OCI-LY3 (cell line): ENCODE data around the gene MED31.
"Not testable (repeated sequence)": the region's sequence is repeated elsewhere in the genome, so short reads cannot be mapped to it uniquely, and the experiment has no call there.

ENCODE experiments used
- H2AFZ ChIP-seq: fragments of 200-600, 300-600 bp; shearing (Covaris generic); 2 replicates; pipeline ENCODE4 v1.6.0; 2014; ENCODE audit warnings: antibody characterized with exemption, low read depth, low read length
- H3K27ac ChIP-seq: fragments of 200-600, 300-600 bp; sonication (generic); 2 replicates; pipeline ENCODE4 v1.5.1; 2014; ENCODE audit warnings: mild to moderate bottlenecking, low read length, moderate library complexity, mixed read lengths
- H3K27me3 ChIP-seq: fragments of 200-600, 300-600 bp; sonication (generic); 2 replicates; pipeline ENCODE4 v1.6.1; 2014; ENCODE audit warnings: low read depth, low read length, mixed read lengths
- H3K36me3 ChIP-seq: fragments of 200-600, 300-600 bp; sonication (generic); replicated peaks from 2 replicates; pipeline ENCODE3; 2014; ENCODE audit warnings: low read depth, low read length, mixed read lengths
- H3K4me1 ChIP-seq: fragments of 300-600, 200-600 bp; sonication (generic); 2 replicates; pipeline ENCODE4 v1.6.1; 2014; ENCODE audit warnings: low read length, mixed read lengths
- H3K4me2 ChIP-seq: fragments of 200-600, 300-600 bp; sonication (generic); 2 replicates; pipeline ENCODE4 v1.6.1; 2014; ENCODE audit warnings: low read length, mixed read lengths
- H3K4me3 ChIP-seq: fragments of 300-600, 200-600 bp; sonication (generic); 2 replicates; pipeline ENCODE4 v1.5.1; 2014; ENCODE audit warnings: antibody characterized with exemption, mild to moderate bottlenecking, low read length, moderate library complexity
- H3K79me2 ChIP-seq: fragments of 300-600, 200-600 bp; shearing (Covaris generic); 2 replicates; pipeline ENCODE4 v1.6.1; 2014; ENCODE audit warnings: mild to moderate bottlenecking, low read length, mixed read lengths
- H3K9ac ChIP-seq: fragments of 300-600, 200-600 bp; shearing (Covaris generic); 2 replicates; pipeline ENCODE4 v1.6.0; 2014; ENCODE audit warnings: mild to moderate bottlenecking, low read length, moderate library complexity
- H3K9me3 ChIP-seq: fragments of 200-600, 300-600 bp; shearing (Covaris generic); 2 replicates; pipeline ENCODE4 v1.6.1; 2014; ENCODE audit warnings: low read length, mixed read lengths; ENCODE audit not compliant: insufficient read depth
- H4K20me1 ChIP-seq: fragments of 200-600, 300-600 bp; sonication (generic); 2 replicates; pipeline ENCODE4 v1.6.1; 2016; ENCODE audit warnings: low read length, mixed read lengths; ENCODE audit not compliant: insufficient read depth
- EZH2phosphoT487 ChIP-seq: fragments of 200-600 bp; shearing (Covaris generic); IDR thresholded peaks from 2 replicates; pipeline ENCODE4 v1.6.1; 2018; ENCODE audit warnings: antibody characterized with exemption, mixed run types, low read depth
- TF ChIP-seq, protein P1 (sequence below): fragments of 200-600, 300-600 bp; sonication (generic); IDR thresholded peaks from 2 replicates; pipeline ENCODE4 v1.5.1; 2014; ENCODE audit warnings: antibody characterized with exemption, low read length, low read depth

Gene MED31

GRCh38 chr17:6660101-6660500 is 8.7 kb upstream of the MED31 start:
- Histone ChIP-seq H3K27ac (peak overlapping the region; percentile 63; the same call in 1 of the 2 replicates), H3K27me3 (no peaks in the 10 kb centered on the region), H3K4me1 (peaks cover 17% of the 10 kb centered on the region), H2AFZ (no peak overlapping the region), H3K9me3 (no peaks in the 10 kb centered on the region), H3K9ac (no peak overlapping the region), H3K4me3 (peak overlapping the region; percentile 59), H3K79me2 (peaks cover 4% of the 10 kb centered on the region; the same call in 1 of the 2 replicates), H3K4me2 (peak overlapping the region; percentile 81), H4K20me1 (no peaks in the 10 kb centered on the region), H3K36me3 (no peaks in the 10 kb centered on the region)
- TF ChIP-seq, protein P1, sequence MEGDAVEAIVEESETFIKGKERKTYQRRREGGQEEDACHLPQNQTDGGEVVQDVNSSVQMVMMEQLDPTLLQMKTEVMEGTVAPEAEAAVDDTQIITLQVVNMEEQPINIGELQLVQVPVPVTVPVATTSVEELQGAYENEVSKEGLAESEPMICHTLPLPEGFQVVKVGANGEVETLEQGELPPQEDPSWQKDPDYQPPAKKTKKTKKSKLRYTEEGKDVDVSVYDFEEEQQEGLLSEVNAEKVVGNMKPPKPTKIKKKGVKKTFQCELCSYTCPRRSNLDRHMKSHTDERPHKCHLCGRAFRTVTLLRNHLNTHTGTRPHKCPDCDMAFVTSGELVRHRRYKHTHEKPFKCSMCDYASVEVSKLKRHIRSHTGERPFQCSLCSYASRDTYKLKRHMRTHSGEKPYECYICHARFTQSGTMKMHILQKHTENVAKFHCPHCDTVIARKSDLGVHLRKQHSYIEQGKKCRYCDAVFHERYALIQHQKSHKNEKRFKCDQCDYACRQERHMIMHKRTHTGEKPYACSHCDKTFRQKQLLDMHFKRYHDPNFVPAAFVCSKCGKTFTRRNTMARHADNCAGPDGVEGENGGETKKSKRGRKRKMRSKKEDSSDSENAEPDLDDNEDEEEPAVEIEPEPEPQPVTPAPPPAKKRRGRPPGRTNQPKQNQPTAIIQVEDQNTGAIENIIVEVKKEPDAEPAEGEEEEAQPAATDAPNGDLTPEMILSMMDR, result no peak
- no peak for TF ChIP-seq EZH2phosphoT487

DNA sequence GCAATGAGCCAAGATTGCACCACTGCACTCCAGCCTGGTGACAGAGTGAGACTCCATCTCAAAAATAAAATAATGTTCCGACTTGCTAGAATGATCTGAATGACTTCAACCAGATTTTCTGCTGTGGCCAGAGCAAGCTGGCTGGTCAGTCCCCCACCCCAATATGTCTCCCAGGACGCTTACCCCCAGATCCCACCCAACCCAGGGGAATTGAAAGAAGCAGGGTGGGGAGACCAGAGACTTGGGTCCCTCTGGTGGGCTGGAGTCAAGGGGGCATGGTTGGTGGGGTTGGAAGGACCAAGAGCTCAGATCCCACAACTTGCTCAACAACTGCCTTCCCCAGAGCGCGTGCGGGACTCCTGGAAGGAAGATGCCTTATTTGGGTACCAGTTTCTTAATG is 7.0 kb upstream of the MED31 start:
- H3K79me2 ChIP-seq, result not testable (repeated sequence)

DNA sequence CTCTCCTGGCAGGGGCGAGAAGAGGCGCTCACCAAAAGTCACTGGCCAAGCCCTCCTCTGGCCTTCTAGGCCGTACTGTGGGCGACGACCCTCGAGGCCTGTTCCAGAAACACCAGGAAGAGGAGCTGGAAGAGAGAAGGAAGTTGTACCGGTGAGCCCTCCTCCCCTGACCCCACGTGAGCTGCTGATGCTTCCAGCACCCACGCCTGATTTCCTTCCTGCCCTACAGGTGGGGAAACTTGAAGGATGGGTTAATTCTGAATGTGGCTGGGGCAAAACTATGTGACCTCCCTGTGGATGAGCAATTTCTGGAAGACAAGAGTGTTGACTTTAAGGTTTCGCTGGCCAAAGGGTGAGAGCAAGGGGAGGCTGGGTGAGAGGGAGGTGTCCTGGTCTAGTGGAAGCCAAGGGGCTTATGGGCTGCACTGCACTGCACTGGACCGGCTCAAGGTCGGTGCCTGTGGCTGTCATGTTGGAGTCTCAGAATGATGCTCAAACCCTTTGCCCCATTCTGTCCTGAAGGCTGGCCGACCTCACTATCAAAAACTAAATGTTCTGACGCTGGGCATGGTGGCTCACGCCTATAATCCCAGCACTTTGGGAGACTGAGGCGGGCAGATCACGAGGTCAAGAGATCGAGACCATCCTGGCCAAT is 6.4 kb upstream of the MED31 start:
- peak overlapping the region; percentile 34 for H3K27ac ChIP-seq
- H3K9ac ChIP-seq, result peak overlapping the region; percentile 68
- H3K27me3 ChIP-seq, result no peaks in the 10 kb centered on the region
- peaks cover 17% of the 10 kb centered on the region for H3K4me1 ChIP-seq
- H3K79me2 ChIP-seq, result peaks cover 4% of the 10 kb centered on the region; the same call in 1 of the 2 replicates
- peak overlapping the region; percentile 85 for H3K4me3 ChIP-seq
- H3K36me3 ChIP-seq, result no peaks in the 10 kb centered on the region
- H3K4me2 ChIP-seq, result peak overlapping the region; percentile 79
- H2AFZ ChIP-seq, result peak overlapping the region; percentile 21; the same call in 1 of the 2 replicates
- TF ChIP-seq, protein P1, result no peak
- TF ChIP-seq EZH2phosphoT487, result no peak
- H4K20me1 ChIP-seq, result no peaks in the 10 kb centered on the region
- no peaks in the 10 kb centered on the region for H3K9me3 ChIP-seq

More for the DNA sequence above, 7.0 kb upstream of the MED31 start:
- not testable (repeated sequence) for H4K20me1 ChIP-seq, H3K27me3 ChIP-seq, H3K27ac ChIP-seq, H3K4me2 ChIP-seq, H3K9me3 ChIP-seq, H3K36me3 ChIP-seq, H3K4me3 ChIP-seq, H3K9ac ChIP-seq, H2AFZ ChIP-seq
- peaks cover 17% of the 10 kb centered on the region for H3K4me1 ChIP-seq

GRCh38 chr17:6656797-6657632 is 5.6 kb upstream of the MED31 start:
- Histone ChIP-seq H2AFZ (peak overlapping the region; percentile 21; the same call in 1 of the 2 replicates), H3K4me2 (peak overlapping the region; percentile 79), H3K4me1 (peaks cover 19% of the 10 kb centered on the region), H3K9ac (peak overlapping the region; percentile 68), H3K4me3 (peak overlapping the region; percentile 85), H3K27ac (peak overlapping the region; percentile 34)
- not testable (repeated sequence) for H3K9me3 ChIP-seq, H3K36me3 ChIP-seq, H4K20me1 ChIP-seq, H3K79me2 ChIP-seq, H3K27me3 ChIP-seq

- not testable (repeated sequence) for H3K4me2 ChIP-seq, H3K9me3 ChIP-seq, H3K79me2 ChIP-seq, H3K27ac ChIP-seq, H3K4me3 ChIP-seq, H2AFZ ChIP-seq, H4K20me1 ChIP-seq, H3K27me3 ChIP-seq, H3K9ac ChIP-seq, H3K36me3 ChIP-seq
- peaks cover 13% of the 10 kb centered on the region for H3K4me1 ChIP-seq
Measured at GRCh38 chr17:6655732-6656361, 4.4 kb upstream of the MED31 start.
